Daoy (cell line): Measurements from ENCODE around the gene XCR1. TPM values are rescaled to one million over a fixed set of nuclear protein-coding genes. Genes with fewer than 3 reads are reported as not detected.
"Not testable (repeated sequence)": the region's sequence is repeated elsewhere in the genome, so short reads cannot be mapped to it uniquely, and the experiment has no call there.

Source experiments
- DNase-seq: peaks from one replicate; pipeline ENCODE4 v3.0.0-alpha.2; 2015; ENCODE audit warnings: low read depth
- total RNA-seq: library from RNA; depleted of rRNA; stranded (reverse); fragments of >200 nt; shearing (Covaris generic); gene quantifications from 2 replicates; pipeline ENCODE4 v1.2.3, GENCODE V29; 2014

Gene XCR1
- total RNA-seq, 1 experiment from 2014 or later = not detected

DNA sequence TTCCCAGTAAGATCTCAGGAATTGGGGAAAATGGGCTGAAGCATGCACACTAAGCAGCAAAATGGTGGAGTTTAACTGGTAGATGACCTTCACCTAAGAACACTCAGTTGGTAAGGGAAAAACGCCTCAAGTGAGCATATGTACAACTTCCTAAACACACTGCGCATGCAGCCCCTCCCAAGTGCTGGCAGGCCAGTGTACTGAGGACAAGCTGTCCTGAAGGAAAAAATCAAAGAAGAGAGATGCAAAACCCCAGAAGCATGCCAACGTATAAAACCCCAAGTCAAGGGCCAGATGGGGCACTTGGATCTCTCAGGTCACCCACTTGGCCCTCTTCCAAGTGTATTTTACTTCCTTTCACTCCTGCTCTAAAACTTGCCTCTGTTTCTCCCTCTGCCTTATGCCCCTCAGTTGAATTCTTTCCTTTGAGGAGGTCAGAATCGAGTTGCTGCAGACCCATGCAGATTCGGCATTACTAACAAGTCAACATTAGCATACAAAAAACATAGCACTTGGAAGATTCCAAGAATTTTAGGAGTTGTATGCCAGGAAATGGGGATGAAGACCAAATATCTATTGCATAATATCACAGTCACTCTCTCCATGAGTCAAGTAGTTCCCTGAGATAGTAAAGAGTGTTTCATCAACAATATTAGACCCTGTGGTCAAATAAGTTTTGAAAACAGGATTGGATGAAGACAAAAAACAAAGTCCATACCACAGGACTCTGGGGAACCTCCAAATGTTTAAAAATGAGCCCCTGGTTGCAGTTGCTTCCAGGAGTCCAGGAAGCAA, 20.8 kb downstream of the XCR1 start:
- DNase-seq = no peak

DNA sequence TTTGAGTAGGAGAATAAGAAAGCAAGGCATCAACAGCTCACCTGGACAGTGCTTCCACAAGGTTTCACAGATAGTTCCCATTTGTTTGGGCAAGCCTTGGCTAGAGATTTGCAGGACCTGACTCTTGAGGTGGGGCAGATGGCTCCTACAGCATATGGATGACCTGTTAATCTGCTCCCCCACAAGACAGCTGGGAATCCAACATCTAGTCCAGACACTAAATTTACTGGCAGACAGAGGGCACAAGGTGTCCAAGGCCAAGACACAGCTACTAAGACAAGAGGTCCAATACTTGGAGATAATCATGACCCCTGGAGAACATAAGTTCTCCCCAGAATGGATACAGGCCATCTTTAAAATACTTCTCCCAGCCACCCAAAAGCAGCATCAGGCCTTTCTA, 23.6 kb downstream of the XCR1 start:
- DNase-seq = not testable (repeated sequence)

DNA sequence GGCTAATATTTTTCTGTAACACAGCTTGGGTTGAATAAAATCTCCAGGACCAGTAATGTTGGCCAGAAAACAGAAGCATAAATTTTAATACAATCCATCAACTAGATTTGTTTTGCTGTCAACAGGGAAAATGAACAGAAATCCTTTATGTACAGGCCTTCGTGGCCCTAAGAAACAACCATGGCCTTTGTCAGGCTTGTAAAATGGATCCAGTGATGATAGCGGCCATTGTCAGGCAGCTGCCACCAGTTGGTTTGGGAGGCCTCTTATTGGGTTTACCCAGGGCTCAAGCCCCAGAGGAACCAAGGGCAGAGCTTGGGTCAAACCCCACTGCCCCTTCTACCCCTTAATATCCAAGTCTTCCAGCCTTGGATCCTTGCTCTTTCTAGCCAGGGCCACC, 26.1 kb downstream of the XCR1 start:
- DNase-seq = no peak

DNA sequence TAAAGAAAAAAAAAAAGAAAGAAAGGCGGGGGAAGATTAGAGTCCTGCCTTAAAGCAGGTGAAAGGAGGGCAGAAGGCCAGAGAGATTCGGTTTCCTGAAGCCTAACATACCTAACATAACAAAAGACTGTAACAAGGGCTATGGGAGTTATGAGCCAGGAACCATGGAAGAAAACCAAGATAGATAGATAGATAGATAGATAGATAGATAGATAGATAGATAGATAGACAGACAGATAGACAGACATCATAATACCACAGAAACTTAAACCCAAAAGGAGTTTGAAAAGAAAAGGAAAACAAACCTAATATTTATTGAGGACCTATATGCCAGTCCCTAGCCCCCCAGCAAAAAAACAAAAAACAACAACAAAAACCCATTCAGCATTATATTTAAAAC, 29.3 kb downstream of the XCR1 start:
- DNase-seq = no peak

DNA sequence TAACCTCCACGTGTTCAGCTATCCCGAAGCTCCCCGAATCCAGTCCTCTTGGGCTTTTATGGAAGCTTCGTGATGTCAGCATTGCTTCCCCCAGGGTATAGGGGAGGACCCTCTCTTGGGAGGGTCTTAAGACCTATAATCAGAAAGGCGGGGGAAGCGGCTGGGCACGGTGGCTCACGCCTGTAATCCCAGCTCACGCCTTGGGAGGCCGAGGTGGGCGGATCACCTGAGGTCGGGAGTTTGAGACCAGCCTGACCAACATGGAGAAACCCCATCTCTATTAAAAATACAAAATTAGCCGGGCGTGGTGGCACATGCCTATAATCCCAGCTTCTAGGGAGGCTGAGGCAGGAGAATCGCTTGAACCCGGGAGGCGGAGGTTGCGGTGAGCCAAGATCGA, 29.8 kb downstream of the XCR1 start:
- not testable (repeated sequence) for DNase-seq

DNA sequence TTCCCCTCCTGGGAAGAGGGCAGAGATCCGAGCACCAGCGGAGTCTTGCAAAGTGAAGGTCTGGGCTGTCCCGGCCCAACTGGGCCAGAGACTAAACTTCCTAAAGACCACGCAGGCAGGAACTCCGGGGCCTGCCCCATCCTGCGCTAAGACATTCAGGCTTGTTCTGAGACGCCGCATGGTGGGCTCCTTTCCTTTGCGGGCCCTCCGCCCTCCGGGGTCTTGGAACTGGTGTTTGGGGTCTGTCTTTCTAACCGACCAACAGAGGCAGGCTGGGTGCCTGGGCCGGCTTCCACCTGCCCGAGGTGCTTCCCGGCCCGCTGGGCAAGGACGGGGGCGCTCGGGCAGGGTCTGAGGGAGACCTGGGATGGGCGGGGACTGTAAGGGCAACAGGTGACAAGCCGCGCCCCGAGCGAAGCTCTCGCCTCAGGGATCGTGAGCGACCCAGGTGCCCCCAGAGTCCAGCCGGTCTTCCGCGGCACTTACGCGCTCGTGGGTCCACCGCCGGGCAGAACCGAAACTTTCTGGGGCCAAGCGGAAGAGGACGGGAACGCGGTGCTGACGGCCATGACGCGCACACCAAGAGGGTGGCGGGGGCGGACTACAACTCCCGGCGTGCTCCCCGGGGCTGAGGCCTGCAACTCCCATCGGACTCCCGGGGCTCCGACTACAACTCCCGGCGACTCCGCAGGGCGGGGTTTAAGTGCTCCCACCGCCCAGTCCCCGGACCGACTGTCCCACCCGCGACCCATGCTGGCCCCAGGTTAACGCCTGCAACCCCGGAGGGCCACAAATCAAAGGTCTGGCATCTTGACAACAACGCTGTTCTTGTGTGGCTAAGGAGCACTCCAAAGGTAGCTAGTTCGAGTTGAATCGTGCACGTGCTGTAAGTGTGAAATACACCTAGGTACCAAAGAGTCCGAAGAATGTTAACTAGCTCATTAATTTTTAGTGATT, 31.8 kb downstream of the XCR1 start, which contains the start of gene FYCO1:
FYCO1 (minus strand) TSS at position 589 of the 957 bp plus-strand sequence. CDS start 10,914 bp downstream, outside the sequence.
- DNase-seq = peak; percentile 89

DNA sequence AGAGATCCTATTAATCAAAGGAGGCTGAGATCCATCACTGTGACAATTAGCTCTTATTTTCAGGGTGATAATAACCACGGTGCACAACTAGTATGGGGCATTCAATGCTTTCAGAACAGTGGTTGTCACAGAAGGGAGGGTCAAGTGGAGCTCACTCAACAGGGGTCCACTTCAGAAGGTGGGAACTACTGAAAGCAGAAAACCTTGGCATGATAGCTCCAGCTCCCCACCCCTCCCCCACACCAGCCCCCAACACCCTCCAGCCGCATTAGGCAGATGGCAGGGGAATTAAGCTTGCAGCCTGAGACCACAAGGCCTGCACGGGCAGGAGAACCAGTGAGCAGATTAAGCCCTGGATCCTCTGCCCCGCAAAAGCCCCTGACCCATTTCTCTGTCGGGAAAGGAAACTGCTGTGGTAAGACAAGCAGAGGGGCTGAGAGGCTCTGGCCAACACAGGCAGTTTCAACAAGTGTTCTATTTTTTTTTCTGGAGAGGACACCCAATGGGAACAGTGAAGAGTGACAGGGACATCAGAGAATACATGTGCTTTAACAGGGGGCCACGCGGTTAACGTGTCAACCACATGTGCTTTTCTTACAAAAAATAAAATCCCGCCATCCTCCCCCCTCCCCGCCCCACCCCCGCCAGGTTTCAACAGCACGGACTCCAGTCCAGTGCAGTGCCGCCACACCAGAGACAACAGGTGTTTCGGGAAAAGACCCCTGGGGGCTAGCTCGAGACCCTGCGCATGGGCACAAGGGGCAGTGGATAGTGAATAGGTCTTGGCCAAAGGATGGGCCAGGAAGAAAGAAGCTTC, 32.7 kb downstream of the XCR1 start:
- no peak for DNase-seq

DNA sequence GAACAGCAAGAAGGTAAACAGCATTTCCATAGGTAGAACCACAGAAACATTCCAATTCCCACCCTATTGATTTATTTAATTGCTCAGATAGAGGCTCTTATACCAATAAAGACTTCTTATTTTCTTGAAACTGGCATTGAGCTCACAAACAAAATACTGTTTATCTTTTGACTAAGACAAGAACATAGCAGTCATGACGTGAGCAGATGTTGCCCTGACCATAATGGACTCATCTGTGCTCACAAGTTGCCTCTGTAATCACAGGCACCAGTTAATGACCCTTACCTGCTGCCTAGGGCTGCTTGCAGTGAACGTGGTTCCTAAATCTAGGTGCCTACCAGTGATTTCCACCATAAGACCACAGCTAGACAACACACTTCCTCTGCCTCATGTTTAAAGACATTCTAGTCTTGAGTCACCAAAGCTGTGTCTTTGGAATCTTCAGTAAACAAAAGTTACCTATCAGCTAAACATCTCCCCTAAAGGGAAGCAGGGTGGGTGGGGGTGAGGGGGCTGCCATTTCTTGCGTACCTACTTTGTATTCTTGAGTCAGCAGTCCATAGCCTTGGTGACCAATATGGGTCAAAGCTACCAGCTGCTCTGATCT, 33.8 kb downstream of the XCR1 start:
- no peak for DNase-seq

DNA sequence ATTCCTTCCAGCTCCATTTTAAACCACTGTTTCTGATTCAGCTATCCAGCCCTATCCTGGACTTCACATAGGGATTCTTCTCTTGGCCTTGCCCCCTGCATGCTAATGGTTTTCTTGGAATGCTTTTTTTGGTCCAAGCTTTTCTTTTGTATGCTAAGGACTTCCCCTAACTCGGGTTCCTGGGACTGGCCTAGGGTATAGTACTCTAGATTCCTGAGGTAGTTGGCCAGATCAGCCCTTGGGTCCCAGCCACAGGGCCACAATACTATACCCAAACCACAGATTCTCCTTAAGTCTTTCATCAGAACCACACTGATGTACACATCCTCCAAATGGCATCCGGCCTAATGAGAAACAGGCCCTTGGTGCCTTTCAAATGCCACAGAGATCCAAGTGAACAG, 34.5 kb downstream of the XCR1 start:
- DNase-seq = peak; percentile 32

DNA sequence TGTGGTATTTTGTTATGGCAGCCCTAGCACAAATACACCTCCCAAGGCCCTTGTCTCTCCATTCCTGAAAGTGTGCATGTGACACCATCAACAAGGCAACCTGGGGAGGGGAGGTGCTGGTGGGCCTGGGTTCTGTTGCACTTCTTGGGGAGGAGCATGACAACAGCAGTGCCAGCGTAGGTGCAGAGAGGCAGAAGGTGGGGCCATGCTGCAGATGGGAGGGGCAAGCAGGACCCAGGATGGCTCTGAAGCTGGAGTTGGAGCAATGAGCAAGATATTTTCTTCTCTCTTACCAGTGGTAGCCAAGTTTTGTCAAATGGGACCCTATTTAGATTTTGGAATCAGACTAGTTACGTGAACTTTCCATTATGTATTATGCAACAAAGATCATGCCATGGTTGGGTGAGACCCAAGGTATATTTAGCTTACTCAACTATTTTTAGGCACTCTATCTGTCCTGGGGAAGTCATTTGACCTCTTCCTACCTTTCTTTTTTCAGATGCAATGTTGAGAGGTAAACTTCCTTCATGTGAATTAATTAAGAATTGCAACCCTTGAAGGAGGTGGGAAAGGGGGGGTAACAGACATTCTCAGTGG, 35.1 kb downstream of the XCR1 start:
- DNase-seq = no peak

DNA sequence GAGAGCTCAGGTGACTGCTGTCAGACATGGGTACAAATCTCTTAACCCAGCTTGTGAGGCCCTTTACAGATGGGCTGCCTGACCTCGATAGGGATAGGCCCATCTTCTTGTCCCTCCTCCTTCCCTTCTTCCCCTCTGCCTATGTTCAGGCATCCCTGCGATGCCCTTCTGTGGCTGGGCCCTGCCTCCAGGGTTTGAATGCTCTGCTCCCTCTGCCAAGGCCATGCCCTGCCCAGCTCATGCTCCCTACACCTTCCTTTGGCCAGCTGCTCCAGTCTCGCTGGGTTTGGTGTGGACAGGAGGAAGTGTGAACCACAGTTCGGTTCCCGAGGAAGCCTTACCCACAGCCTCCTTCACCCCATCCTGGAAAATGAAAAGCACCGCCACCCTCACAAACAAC, 35.9 kb downstream of the XCR1 start:
- no peak for DNase-seq

DNA sequence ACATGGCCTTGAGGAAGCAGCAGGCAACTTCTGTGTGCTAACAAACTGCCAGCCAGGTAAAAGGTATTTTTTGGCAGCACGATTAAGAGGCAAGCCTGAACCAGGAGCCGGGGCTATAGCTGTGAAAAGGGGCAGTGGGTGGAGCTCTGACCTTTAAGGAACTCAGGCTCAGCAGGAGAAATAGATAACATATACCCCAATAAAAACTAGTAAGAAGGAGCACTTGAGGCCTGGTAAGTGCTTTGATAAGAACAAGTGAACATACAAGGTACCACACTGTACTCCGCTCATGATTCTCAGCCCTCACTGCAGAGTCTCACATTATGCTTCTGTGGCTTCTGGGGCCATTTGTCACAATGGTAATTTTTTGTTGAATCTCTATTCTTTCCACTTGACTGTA, 37.1 kb downstream of the XCR1 start:
- no peak for DNase-seq

DNA sequence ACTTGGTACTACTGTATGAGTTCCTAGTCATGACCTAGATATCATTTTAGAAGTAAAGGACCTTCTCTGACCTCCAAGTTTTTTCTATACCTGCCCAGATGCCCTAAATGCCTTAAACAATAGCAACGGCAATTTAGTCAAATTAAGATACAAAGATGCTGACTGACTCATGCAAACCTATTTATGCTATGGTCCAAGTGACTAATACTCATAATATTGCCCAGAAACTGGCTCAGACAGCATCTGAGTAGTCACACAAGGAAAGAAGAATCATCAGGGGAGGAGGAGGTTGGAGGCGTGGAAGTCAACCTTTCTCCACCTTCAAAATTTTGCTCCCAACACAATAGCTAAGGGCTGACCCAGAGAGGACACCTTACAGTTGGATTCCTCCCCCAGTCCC, 38.5 kb downstream of the XCR1 start:
- DNase-seq = peak; percentile 56

DNA sequence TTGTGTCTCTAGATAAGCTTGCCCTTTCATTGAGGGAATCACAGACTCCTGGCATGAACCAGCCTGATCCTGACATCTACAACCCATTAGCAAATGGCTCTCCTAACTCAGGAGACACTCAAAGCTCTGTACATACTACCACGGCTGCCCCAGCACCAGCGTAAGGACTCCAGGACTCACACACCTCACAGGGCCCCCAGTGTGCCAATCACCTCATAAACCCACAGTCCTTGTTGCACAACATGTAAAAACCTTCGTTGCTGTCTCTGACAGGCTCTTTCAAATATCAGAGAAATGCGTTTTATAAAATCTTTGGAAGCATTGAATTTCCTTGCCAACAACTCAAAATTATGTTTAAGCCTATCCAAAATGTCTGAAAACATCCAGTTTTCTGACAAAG, 38.9 kb downstream of the XCR1 start:
- no peak for DNase-seq

DNA sequence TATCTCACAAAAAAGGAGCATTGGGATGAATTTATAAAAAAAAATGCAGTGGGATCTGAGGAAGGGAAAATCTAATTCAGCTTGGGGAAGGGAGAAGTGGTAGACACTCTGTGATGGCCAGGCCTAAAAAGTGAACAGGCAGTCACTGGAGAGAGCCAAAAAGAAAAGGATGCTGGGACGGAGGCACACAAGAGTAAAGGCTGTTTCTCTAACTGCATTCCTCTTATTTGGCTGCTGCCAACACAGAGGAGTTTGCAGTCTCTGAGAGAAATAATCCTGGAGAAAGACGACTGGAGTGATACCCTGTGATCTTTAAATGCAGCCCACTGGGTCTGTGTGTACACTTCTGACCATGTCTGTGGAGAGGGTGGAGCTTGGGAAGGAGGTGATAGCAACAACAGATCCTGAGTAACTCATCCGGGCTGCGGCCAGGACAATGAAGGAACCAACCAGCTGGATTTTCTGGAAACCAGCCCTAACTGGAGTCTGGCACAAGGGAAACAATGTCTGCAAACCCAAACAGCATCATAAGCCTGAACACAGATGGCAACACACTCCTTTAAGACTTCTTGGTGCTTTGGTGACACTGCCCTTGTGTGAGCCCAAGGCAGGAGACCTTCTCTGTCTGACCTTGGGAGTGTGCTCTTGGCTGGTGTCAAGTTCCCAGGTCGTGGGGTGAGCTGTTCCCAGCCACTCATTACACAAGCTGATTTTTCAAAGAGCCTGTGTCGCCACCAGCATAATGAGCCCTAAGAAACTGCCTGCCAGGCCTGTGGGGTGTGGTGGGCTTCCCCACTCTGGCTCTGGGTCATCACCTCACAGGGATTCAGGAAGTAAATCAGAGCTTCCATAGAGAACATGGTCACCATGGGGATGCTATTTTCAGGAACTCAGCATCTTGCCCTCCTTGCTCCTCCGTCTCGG, 39.7 kb downstream of the XCR1 start:
- no peak for DNase-seq

DNA sequence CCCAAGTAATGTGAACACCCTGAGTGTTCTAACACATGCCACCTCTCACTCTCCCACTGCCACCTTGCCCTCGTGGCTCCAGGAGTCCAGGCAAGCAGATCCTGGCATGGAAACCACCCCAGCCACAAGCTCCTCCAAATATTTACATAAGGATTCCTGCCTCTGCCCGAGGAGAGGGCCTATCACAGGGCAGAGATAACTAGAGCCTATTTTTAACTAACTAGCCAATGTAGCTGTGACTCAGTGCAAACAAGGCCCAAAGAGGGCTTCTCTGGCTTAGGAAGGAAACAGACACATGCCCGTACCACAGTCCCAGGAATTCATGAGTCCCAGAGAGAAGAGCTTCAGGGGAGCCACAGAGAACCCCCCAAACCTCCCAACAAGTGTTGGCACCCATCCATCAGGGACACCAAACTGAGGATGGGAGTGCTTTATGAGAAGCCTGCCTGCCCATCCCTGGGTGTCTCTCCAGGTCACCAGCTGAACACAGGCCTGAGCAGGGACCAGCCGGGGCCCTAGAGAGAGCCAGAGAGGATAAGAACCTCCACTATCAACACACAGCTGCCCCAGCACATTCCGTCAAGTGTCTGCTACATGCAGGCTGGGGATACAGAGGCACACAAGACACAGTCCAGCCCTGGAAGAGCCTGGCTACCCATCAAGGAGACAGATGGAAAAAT, 40.8 kb downstream of the XCR1 start:
- peak; percentile 59 for DNase-seq

DNA sequence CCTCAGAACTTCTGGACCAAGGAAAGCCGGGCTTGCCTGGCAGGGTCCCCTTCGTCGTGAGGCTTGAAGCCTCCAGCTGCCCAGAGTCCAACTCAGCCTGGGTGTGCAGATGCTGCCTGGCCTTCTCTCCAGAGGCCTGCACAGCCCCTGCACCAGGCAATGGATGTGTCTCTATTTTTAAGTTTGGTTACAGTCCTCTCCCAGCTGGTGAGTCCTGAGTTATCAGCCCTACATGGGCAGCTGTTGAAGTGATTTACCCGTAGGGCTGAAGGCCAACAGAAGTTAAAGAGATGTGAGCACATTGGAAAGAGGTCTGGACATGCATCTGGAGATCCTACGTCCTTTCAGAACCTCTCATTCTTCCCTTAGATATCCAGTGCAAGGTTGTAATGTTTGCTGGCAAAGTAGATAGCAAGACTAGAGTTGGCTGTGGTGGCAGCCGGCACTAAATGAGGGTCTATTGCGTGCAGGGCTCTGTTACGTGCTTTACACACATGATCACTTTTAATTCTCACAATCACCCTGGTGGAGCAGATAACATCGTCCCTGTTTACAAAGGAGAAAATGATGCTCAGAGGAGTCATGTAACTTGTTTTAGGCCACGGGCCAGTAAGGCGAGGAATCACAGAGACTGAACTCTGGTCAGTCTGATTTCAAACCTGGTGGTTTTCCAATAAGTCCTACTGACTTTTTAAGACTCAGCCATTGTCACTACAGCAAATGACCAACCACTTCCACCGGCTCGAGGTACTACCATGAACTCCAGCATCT, 41.6 kb downstream of the XCR1 start:
- DNase-seq = no peak
